GM12872 (cell line): ENCODE data around the gene DCX.

Experiments used
- TF ChIP-seq, protein P1 (sequence below): IDR thresholded peaks from 3 replicates; pipeline ENCODE4 v1.5.1; 2011; ENCODE audit warnings: low read depth, mild to moderate bottlenecking, low read length, moderate library complexity; ENCODE audit not compliant: insufficient read depth

Gene DCX

GRCh38 chrX:111257733-111258132 lies 154.3 kb downstream of the DCX start:
- TF ChIP-seq, protein P1, sequence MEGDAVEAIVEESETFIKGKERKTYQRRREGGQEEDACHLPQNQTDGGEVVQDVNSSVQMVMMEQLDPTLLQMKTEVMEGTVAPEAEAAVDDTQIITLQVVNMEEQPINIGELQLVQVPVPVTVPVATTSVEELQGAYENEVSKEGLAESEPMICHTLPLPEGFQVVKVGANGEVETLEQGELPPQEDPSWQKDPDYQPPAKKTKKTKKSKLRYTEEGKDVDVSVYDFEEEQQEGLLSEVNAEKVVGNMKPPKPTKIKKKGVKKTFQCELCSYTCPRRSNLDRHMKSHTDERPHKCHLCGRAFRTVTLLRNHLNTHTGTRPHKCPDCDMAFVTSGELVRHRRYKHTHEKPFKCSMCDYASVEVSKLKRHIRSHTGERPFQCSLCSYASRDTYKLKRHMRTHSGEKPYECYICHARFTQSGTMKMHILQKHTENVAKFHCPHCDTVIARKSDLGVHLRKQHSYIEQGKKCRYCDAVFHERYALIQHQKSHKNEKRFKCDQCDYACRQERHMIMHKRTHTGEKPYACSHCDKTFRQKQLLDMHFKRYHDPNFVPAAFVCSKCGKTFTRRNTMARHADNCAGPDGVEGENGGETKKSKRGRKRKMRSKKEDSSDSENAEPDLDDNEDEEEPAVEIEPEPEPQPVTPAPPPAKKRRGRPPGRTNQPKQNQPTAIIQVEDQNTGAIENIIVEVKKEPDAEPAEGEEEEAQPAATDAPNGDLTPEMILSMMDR, result no peak

GRCh38 chrX:111254896-111255693 lies 156.9 kb downstream of the DCX start:
- TF ChIP-seq, protein P1, result no peak

DNA sequence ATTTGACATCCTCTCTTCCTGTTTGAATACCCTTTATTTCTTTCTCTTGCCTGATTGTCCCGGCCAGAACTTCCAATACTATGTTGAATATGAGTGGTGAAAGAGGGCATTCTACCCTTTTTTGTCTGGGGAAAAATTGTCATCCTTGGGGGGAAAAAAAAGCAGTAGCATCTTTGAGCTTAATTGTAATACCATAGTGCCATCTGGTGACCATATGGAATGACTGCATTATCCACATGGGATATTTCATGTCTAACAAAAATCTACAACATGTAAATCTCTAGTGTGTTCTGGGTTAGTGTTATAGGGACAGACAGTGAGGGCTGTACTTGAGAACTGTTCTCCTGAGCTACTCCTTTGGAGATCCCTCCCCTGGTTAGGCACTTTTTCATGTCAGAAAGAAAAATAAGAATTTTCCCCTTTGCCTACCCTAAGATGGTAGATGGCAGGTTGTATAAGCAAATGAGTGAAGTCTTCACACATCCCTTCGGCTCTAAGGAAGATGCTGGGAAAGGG lies 167.7 kb downstream of the DCX start:
- TF ChIP-seq, protein P1, result peak; percentile 37; the same call in 2 of the 3 replicates
